ENCODE measurements around the gene NUCKS1. TPM values are rescaled to one million over a fixed set of nuclear protein-coding genes. Genes with fewer than 3 reads are reported as not detected.

Gene NUCKS1
- total and polyA plus RNA-seq, 10 of the 15 experiments (the other 5 are each of a cell fraction or from before 2014, with no cell fraction given), result 40.5 to 135 (median 55.5) TPM

GRCh38 chr1:205750138-205751035 is at the start of gene NUCKS1 (continued):
- TF ChIP-seq NFYB (IDR thresholded peaks at IDR 0.05; ENCODE audit: insufficient read depth, low read depth, low read length) (peak; percentile 89), SIX5 (IDR thresholded peaks at IDR 0.05; ENCODE audit: low read depth, low read length, severe bottlenecking) (no peak), EZH2 (IDR thresholded peaks at IDR 0.05; ENCODE audit: borderline replicate concordance, control insufficient read depth, low read depth, low read length) (no peak), TCF12 (IDR thresholded peaks at IDR 0.05; ENCODE audit: low read depth, low read length) (no peak), BACH1 (IDR thresholded peaks at IDR 0.05; ENCODE audit: borderline replicate concordance) (no peak), ZZZ3 (IDR thresholded peaks at IDR 0.05; ENCODE audit: control insufficient read depth, insufficient read length, low read depth) (no peak), IRF3 (IDR thresholded peaks at IDR 0.05) (peak; percentile 74; the same call in 1 of the 2 replicates), TBL1XR1 (IDR thresholded peaks at IDR 0.05; ENCODE audit: low read depth, low read length) (peak; percentile 16; the same call in 1 of the 2 replicates), GABPA (IDR thresholded peaks at IDR 0.05; ENCODE audit: low read depth) (no peak), TCF3 (IDR thresholded peaks at IDR 0.05; ENCODE audit: borderline replicate concordance, insufficient read depth, low read depth, low read length) (no peak), CEBPB (IDR thresholded peaks at IDR 0.05; ENCODE audit: borderline replicate concordance in 1 of 2, low read depth in 2 of 2, low read length in 2 of 2) (no peak), PBX3 (IDR thresholded peaks at IDR 0.05; ENCODE audit: insufficient replicate concordance, low read depth, low read length) (peak; percentile 25), WRNIP1 (IDR thresholded peaks at IDR 0.05; ENCODE audit: borderline replicate concordance, low read depth, low read length) (no peak), ZNF24 (IDR thresholded peaks at IDR 0.05) (0 out of 2 replicates have a peak, but pooled peaks have one; percentile 37), ZBTB33 (IDR thresholded peaks at IDR 0.05) (no peak), ZNF592 (IDR thresholded peaks at IDR 0.05) (peak; percentile 74; the same call in 1 of the 2 replicates), POLR2AphosphoS5 (IDR thresholded peaks at IDR 0.05; ENCODE audit: low read length) (peak; percentile 55; the same call in 1 of the 2 replicates), ZSCAN29 (IDR thresholded peaks at IDR 0.05) (no peak), HDAC2 (IDR thresholded peaks at IDR 0.05) (0 out of 2 replicates have a peak, but pooled peaks have one; percentile 58), ESRRA (IDR thresholded peaks at IDR 0.05; ENCODE audit: low read length) (no peak; the same call in 1 of the 2 replicates), MTA3 (IDR thresholded peaks at IDR 0.05; ENCODE audit: borderline replicate concordance, low read length) (no peak; the same call in 1 of the 2 replicates)

All from GM12878 (cell line).